Panc1 (cell line): Measurements from ENCODE around the gene METTL5.

Experiments
- POLR2AphosphoS5 ChIP-seq: IDR thresholded peaks from 2 replicates; pipeline ENCODE4 v1.6.1; 2012; ENCODE audit warnings: mild to moderate bottlenecking, low read depth, low read length, moderate library complexity
- TF ChIP-seq, protein P1 (sequence below), 2 experiments: IDR thresholded peaks; 2 replicates each; pipeline ENCODE4 v1.6.1; 2011 to 2012; ENCODE audit warnings: low read depth in 2 of 2, control low read depth in 1 of 2, low read length in 1 of 2, mild to moderate bottlenecking in 1 of 2, moderate library complexity in 1 of 2; ENCODE audit not compliant: insufficient read depth in 1 of 2

DNA sequence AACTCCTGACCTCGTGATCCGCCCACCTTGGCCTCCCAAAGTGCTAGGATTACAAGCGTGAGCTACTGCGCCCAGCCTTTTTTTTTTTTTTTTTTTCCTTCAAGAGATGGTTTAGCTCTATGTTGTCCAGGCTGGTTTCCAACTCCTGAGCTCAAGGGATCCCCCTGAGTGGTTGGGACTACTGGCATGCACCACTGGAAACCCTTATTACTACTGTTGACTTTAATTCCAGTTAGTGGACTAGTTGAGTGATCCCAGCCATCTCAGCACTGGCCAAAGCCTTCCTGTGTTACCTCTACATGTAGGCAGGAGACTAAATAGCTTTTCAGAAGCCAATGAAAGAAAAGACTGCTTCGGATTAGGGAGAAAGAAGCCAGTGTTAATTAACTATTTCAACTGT, 34.1 kb downstream of the METTL5 start:
- no peak for TF ChIP-seq POLR2AphosphoS5
- TF ChIP-seq, protein P1, sequence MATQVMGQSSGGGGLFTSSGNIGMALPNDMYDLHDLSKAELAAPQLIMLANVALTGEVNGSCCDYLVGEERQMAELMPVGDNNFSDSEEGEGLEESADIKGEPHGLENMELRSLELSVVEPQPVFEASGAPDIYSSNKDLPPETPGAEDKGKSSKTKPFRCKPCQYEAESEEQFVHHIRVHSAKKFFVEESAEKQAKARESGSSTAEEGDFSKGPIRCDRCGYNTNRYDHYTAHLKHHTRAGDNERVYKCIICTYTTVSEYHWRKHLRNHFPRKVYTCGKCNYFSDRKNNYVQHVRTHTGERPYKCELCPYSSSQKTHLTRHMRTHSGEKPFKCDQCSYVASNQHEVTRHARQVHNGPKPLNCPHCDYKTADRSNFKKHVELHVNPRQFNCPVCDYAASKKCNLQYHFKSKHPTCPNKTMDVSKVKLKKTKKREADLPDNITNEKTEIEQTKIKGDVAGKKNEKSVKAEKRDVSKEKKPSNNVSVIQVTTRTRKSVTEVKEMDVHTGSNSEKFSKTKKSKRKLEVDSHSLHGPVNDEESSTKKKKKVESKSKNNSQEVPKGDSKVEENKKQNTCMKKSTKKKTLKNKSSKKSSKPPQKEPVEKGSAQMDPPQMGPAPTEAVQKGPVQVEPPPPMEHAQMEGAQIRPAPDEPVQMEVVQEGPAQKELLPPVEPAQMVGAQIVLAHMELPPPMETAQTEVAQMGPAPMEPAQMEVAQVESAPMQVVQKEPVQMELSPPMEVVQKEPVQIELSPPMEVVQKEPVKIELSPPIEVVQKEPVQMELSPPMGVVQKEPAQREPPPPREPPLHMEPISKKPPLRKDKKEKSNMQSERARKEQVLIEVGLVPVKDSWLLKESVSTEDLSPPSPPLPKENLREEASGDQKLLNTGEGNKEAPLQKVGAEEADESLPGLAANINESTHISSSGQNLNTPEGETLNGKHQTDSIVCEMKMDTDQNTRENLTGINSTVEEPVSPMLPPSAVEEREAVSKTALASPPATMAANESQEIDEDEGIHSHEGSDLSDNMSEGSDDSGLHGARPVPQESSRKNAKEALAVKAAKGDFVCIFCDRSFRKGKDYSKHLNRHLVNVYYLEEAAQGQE (IDR thresholded peaks at IDR 0.05; ENCODE audit: insufficient read depth in 1 of 2, low read depth in 2 of 2, low read length in 1 of 2), result no peak
